Measurements from ENCODE around the gene PARD3. TPM values are rescaled to one million over a fixed set of nuclear protein-coding genes. Genes with fewer than 3 reads are reported as not detected.

Gene PARD3
- total and polyA plus RNA-seq, 7 experiments from 2014 or later: 0.19 to 1.2 (median 0.43) TPM

DNA sequence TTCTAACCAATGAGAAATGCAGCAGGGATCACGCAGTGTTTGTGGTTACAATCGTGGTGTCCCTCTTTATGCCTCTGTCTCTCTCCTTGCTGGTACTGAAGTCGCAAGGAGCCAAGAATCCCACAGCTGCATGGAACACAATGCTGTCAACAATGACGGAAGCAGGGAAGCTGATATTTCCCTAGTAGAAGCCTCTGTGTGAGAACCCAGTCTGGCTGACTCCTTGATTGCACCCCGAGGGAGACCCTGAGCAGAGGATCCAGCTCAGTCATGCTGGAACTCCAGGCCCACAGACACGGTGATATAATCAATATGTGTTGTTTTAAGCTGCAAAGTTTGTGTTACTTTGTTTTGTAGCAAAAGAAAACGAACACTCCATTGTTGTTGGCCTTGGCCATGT lies 677.9 kb downstream of the PARD3 start:
- ATAC-seq (no peak), DNase-seq (no peak)
- Mint-ChIP-seq H3K27me3 (peaks cover 0 to 15% (median 5%) of the 10 kb centered on the region in 5 donors), H3K4me3 (no peak overlapping the region), H3K4me1 (peaks cover 0 to 7% (median 0%) of the 10 kb centered on the region in 7 donors), H3K36me3 (no peaks in the 10 kb centered on the region), H3K9me3 (peaks cover 0 to 2% (median 0%) of the 10 kb centered on the region in 11 donors), H3K27ac (no peak overlapping the region)
- ChIA-PET CTCF (no interaction called here), POLR2A (no interaction called here)
- H3K9me3 ChIP-seq (ENCODE audit: control insufficient read depth in 2 of 3, low read length in 3 of 3): no peaks in the 10 kb centered on the region
- H3K27me3 ChIP-seq (ENCODE audit: control insufficient read depth in 2 of 2, insufficient read depth in 2 of 2, low read length in 2 of 2): no peaks in the 10 kb centered on the region
- intact Hi-C loops (cut with micrococcal nuclease): no loop called here
- no peaks in the 10 kb centered on the region for H3K4me1 ChIP-seq (ENCODE audit: control insufficient read depth in 2 of 2, insufficient read depth in 2 of 2, low read length in 2 of 2)
- H3K4me3 ChIP-seq (ENCODE audit: low read length): no peak overlapping the region
- no peak overlapping the region for H3K27ac ChIP-seq (ENCODE audit: low read depth, low read length)
- no peaks in the 10 kb centered on the region for H3K36me3 ChIP-seq (ENCODE audit: control insufficient read depth in 2 of 3, insufficient read depth in 3 of 3, low read length in 3 of 3)

GRCh38 chr10:34135515-34135914 lies 679.6 kb downstream of the PARD3 start:
- no peak for ATAC-seq
- no peaks in the 10 kb centered on the region for H3K4me1 ChIP-seq (ENCODE audit: control insufficient read depth in 2 of 2, insufficient read depth in 2 of 2, low read length in 2 of 2)
- intact Hi-C loops (cut with micrococcal nuclease): no loop called here
- Mint-ChIP-seq H3K36me3 (no peaks in the 10 kb centered on the region), H3K27ac (no peak overlapping the region), H3K27me3 (peaks cover 0 to 12% (median 5%) of the 10 kb centered on the region in 5 donors), H3K4me1 (peaks cover 0 to 7% (median 0%) of the 10 kb centered on the region in 7 donors), H3K4me3 (no peak overlapping the region), H3K9me3 (peaks cover 0 to 2% (median 0%) of the 10 kb centered on the region in 11 donors)
- H3K27ac ChIP-seq (ENCODE audit: low read depth, low read length): no peak overlapping the region
- no peaks in the 10 kb centered on the region for H3K9me3 ChIP-seq (ENCODE audit: control insufficient read depth in 2 of 3, low read length in 3 of 3)
- H3K27me3 ChIP-seq (ENCODE audit: control insufficient read depth in 2 of 2, insufficient read depth in 2 of 2, low read length in 2 of 2): no peaks in the 10 kb centered on the region
- H3K4me3 ChIP-seq (ENCODE audit: low read length): no peak overlapping the region
- POLR2A ChIA-PET: no interaction called here
- H3K36me3 ChIP-seq (ENCODE audit: control insufficient read depth in 2 of 3, insufficient read depth in 3 of 3, low read length in 3 of 3): no peaks in the 10 kb centered on the region
- CTCF ChIA-PET: no interaction called here
- no peak for DNase-seq

DNA sequence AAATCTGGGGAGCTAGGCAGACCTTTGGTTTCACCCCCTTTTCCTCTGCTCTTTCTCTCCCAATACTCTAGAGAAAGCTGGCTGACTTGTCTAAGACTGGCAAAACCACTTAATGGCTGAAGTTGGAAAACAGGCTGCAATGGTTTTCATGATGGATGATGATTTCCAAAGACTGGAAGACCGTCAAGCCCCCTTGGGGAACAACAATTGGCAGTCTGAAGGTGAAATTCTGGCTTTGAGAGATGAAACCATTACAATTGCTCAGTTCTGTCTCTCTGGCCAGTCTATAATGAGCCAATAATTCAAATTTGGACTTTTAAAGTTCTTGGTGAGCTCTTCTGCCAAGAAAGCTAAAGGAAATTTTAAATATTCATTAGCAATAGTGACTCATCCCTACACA lies 680.5 kb downstream of the PARD3 start:
- no peak for DNase-seq
- Histone ChIP-seq H3K27ac (ENCODE audit: low read depth, low read length) (no peak overlapping the region), H3K36me3 (ENCODE audit: control insufficient read depth in 2 of 3, insufficient read depth in 3 of 3, low read length in 3 of 3) (no peaks in the 10 kb centered on the region), H3K27me3 (ENCODE audit: control insufficient read depth in 2 of 2, insufficient read depth in 2 of 2, low read length in 2 of 2) (no peaks in the 10 kb centered on the region), H3K4me1 (ENCODE audit: control insufficient read depth in 2 of 2, insufficient read depth in 2 of 2, low read length in 2 of 2) (no peaks in the 10 kb centered on the region), H3K9me3 (ENCODE audit: control insufficient read depth in 2 of 3, low read length in 3 of 3) (no peaks in the 10 kb centered on the region), H3K4me3 (ENCODE audit: low read length) (no peak overlapping the region)
- ChIA-PET POLR2A (no interaction called here), CTCF (no interaction called here)
- peaks cover 0 to 5% (median 0%) of the 10 kb centered on the region in 11 donors for H3K9me3 Mint-ChIP-seq
- H3K36me3 Mint-ChIP-seq: no peaks in the 10 kb centered on the region
- peaks cover 0 to 8% (median 5%) of the 10 kb centered on the region in 5 donors for H3K27me3 Mint-ChIP-seq
- peaks cover 0 to 7% (median 0%) of the 10 kb centered on the region in 7 donors for H3K4me1 Mint-ChIP-seq
- ATAC-seq: no peak
- intact Hi-C loops (cut with micrococcal nuclease): no loop called here
- H3K27ac Mint-ChIP-seq: no peak overlapping the region
- no peak overlapping the region for H3K4me3 Mint-ChIP-seq

GRCh38 chr10:34133406-34133805 lies 681.7 kb downstream of the PARD3 start:
- peaks cover 0 to 5% (median 0%) of the 10 kb centered on the region in 11 donors for H3K9me3 Mint-ChIP-seq
- H3K4me3 Mint-ChIP-seq: no peak overlapping the region
- DNase-seq (no peak), ATAC-seq (no peak)
- Histone ChIP-seq H3K9me3 (ENCODE audit: control insufficient read depth in 2 of 3, low read length in 3 of 3) (no peaks in the 10 kb centered on the region), H3K27ac (ENCODE audit: low read depth, low read length) (no peak overlapping the region), H3K36me3 (ENCODE audit: control insufficient read depth in 2 of 3, insufficient read depth in 3 of 3, low read length in 3 of 3) (no peaks in the 10 kb centered on the region), H3K4me1 (ENCODE audit: control insufficient read depth in 2 of 2, insufficient read depth in 2 of 2, low read length in 2 of 2) (no peaks in the 10 kb centered on the region), H3K4me3 (ENCODE audit: low read length) (no peak overlapping the region), H3K27me3 (ENCODE audit: control insufficient read depth in 2 of 2, insufficient read depth in 2 of 2, low read length in 2 of 2) (no peaks in the 10 kb centered on the region)
- H3K36me3 Mint-ChIP-seq: no peaks in the 10 kb centered on the region
- CTCF ChIA-PET: no interaction called here
- POLR2A ChIA-PET: no interaction called here
- H3K27me3 Mint-ChIP-seq: peaks cover 0 to 7% (median 5%) of the 10 kb centered on the region in 5 donors
- intact Hi-C loops (cut with micrococcal nuclease): no loop called here
- H3K27ac Mint-ChIP-seq: no peak overlapping the region
- H3K4me1 Mint-ChIP-seq: peaks cover 0 to 7% (median 0%) of the 10 kb centered on the region in 7 donors

- no peaks in the 10 kb centered on the region for H3K36me3 ChIP-seq (ENCODE audit: control insufficient read depth in 2 of 3, insufficient read depth in 3 of 3, low read length in 3 of 3)
- ATAC-seq (no peak), DNase-seq (no peak)
- peaks cover 0 to 7% (median 0%) of the 10 kb centered on the region in 5 donors for H3K27me3 Mint-ChIP-seq
- H3K4me1 Mint-ChIP-seq: peaks cover 0 to under 1% (median 0%) of the 10 kb centered on the region in 7 donors
- no peak overlapping the region for H3K4me3 Mint-ChIP-seq
- peaks cover 0 to 6% (median 0%) of the 10 kb centered on the region in 11 donors for H3K9me3 Mint-ChIP-seq
- no peaks in the 10 kb centered on the region for H3K36me3 Mint-ChIP-seq
- ChIA-PET POLR2A (no interaction called here), CTCF (no interaction called here)
- no peaks in the 10 kb centered on the region for H3K4me1 ChIP-seq (ENCODE audit: control insufficient read depth in 2 of 2, insufficient read depth in 2 of 2, low read length in 2 of 2)
- H3K9me3 ChIP-seq (ENCODE audit: control insufficient read depth in 2 of 3, low read length in 3 of 3): no peaks in the 10 kb centered on the region
- intact Hi-C loops (cut with micrococcal nuclease): no loop called here
- no peak overlapping the region for H3K4me3 ChIP-seq (ENCODE audit: low read length)
- no peak overlapping the region for H3K27ac ChIP-seq (ENCODE audit: low read depth, low read length)
- no peak overlapping the region for H3K27ac Mint-ChIP-seq
- no peaks in the 10 kb centered on the region for H3K27me3 ChIP-seq (ENCODE audit: control insufficient read depth in 2 of 2, insufficient read depth in 2 of 2, low read length in 2 of 2)
Observed at GRCh38 chr10:34131152-34131551, 683.9 kb downstream of the PARD3 start.

DNA sequence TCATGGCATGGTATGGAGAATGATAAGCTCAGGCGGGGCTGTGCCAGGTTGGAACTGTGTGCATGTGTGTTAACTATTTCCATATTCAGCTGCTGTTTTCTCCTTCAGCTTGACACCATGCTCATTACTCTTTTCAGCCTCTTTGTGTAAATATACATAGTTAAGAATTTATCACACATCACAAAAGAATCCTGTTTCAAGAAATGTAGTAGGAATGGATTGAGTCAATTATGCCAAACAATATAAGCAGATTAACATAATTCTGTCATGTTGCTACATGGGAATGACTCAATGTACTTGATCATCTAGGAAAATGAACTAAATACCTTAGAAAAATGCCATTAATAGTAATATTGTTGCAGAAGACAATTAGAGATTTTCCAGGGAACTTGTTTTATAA lies 687.4 kb downstream of the PARD3 start:
- no peak overlapping the region for H3K4me3 Mint-ChIP-seq
- Histone ChIP-seq H3K27me3 (ENCODE audit: control insufficient read depth in 2 of 2, insufficient read depth in 2 of 2, low read length in 2 of 2) (no peaks in the 10 kb centered on the region), H3K27ac (ENCODE audit: low read depth, low read length) (no peak overlapping the region), H3K4me1 (ENCODE audit: control insufficient read depth in 2 of 2, insufficient read depth in 2 of 2, low read length in 2 of 2) (peaks cover 0 to 3% of the 10 kb centered on the region in 2 donors), H3K4me3 (ENCODE audit: low read length) (no peak overlapping the region), H3K36me3 (ENCODE audit: control insufficient read depth in 2 of 3, insufficient read depth in 3 of 3, low read length in 3 of 3) (no peaks in the 10 kb centered on the region), H3K9me3 (ENCODE audit: control insufficient read depth in 2 of 3, low read length in 3 of 3) (no peaks in the 10 kb centered on the region)
- ChIA-PET POLR2A (no interaction called here), CTCF (no interaction called here)
- H3K27me3 Mint-ChIP-seq: peaks cover 0 to 3% (median 0%) of the 10 kb centered on the region in 5 donors
- H3K36me3 Mint-ChIP-seq: no peaks in the 10 kb centered on the region
- H3K27ac Mint-ChIP-seq: no peak overlapping the region
- H3K9me3 Mint-ChIP-seq: peaks cover 0 to 6% (median 0%) of the 10 kb centered on the region in 11 donors
- peaks cover 0 to 11% (median 4%) of the 10 kb centered on the region in 7 donors for H3K4me1 Mint-ChIP-seq
- ATAC-seq: no peak
- intact Hi-C loops (cut with micrococcal nuclease): loop anchor here in 1 of 2 donors (10.0 kb wide), 1 partner anchor 933 kb away; no protein-coding TSS in a partner anchor
- no peak for DNase-seq

- DNase-seq: no peak
- Histone ChIP-seq H3K36me3 (ENCODE audit: control insufficient read depth in 2 of 3, insufficient read depth in 3 of 3, low read length in 3 of 3) (no peaks in the 10 kb centered on the region), H3K27ac (ENCODE audit: low read depth, low read length) (no peak overlapping the region), H3K27me3 (ENCODE audit: control insufficient read depth in 2 of 2, insufficient read depth in 2 of 2, low read length in 2 of 2) (no peaks in the 10 kb centered on the region), H3K4me1 (ENCODE audit: control insufficient read depth in 2 of 2, insufficient read depth in 2 of 2, low read length in 2 of 2) (peaks cover 0 to 9% of the 10 kb centered on the region in 2 donors), H3K9me3 (ENCODE audit: control insufficient read depth in 2 of 3, low read length in 3 of 3) (no peaks in the 10 kb centered on the region), H3K4me3 (ENCODE audit: low read length) (no peak overlapping the region)
- ChIA-PET CTCF (no interaction called here), POLR2A (no interaction called here)
- intact Hi-C loops (cut with micrococcal nuclease): loop anchor here in 1 of 2 donors (10.0 kb wide), 1 partner anchor 932 kb away; no protein-coding TSS in a partner anchor
- Mint-ChIP-seq H3K36me3 (no peaks in the 10 kb centered on the region), H3K4me1 (peaks cover 6 to 23% (median 15%) of the 10 kb centered on the region in 7 donors), H3K9me3 (peaks cover 0 to 6% (median 0%) of the 10 kb centered on the region in 11 donors), H3K27ac (no peak overlapping the region), H3K4me3 (no peak overlapping the region), H3K27me3 (peaks cover 0 to 3% (median 0%) of the 10 kb centered on the region in 5 donors)
- no peak for ATAC-seq
Observed at GRCh38 chr10:34126371-34127151, 688.5 kb downstream of the PARD3 start.

Data from naive thymus-derived CD4-positive, alpha-beta T cell (primary cell).